ENCODE results near the gene HELZ2.

DNA sequence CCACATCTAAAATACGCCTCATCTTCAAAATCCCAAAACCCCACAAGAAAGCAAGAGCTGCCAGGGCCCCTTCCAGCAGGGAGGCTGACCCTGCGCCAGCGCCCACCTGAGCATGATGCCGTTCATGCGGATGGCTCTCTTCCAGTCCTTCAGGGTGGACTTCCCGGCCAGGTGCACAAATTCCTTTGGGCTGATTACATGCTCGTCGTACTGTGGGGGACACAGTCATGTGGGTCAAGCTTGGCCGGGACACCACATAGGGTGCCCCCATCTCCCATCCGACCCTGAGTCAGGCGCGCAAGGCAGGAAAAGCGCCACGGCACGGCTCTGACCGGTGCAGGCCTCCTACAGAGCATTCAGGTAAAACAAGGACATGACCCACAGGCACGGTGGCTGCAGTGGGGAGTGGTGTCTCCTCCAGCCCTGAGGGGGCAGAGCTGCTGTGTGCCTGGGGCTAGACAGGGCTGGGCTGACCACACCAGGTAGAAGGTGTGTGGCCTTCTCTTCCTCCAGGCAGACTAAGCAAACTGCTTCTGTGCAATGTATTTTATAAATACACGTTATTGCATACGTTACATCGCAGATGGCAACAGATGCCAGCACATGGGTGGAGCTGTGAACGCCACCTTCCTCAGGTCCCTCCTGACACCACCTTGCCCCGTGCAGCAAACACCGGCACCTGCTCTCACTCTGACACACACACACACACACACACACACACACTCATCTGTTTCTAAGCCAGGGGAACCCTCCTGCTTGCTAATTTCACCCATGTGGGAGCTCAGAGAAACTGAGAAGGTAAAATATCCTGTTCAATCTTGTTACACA is 23.8 kb upstream of the HELZ2 start:
- TF ChIP-seq, protein P1, sequence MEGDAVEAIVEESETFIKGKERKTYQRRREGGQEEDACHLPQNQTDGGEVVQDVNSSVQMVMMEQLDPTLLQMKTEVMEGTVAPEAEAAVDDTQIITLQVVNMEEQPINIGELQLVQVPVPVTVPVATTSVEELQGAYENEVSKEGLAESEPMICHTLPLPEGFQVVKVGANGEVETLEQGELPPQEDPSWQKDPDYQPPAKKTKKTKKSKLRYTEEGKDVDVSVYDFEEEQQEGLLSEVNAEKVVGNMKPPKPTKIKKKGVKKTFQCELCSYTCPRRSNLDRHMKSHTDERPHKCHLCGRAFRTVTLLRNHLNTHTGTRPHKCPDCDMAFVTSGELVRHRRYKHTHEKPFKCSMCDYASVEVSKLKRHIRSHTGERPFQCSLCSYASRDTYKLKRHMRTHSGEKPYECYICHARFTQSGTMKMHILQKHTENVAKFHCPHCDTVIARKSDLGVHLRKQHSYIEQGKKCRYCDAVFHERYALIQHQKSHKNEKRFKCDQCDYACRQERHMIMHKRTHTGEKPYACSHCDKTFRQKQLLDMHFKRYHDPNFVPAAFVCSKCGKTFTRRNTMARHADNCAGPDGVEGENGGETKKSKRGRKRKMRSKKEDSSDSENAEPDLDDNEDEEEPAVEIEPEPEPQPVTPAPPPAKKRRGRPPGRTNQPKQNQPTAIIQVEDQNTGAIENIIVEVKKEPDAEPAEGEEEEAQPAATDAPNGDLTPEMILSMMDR (IDR thresholded peaks at IDR 0.05): no peak
- TF ChIP-seq FOXJ3 (CRISPR knock-in tag; IDR thresholded peaks at IDR 0.05): no peak
- TF ChIP-seq, protein P2, sequence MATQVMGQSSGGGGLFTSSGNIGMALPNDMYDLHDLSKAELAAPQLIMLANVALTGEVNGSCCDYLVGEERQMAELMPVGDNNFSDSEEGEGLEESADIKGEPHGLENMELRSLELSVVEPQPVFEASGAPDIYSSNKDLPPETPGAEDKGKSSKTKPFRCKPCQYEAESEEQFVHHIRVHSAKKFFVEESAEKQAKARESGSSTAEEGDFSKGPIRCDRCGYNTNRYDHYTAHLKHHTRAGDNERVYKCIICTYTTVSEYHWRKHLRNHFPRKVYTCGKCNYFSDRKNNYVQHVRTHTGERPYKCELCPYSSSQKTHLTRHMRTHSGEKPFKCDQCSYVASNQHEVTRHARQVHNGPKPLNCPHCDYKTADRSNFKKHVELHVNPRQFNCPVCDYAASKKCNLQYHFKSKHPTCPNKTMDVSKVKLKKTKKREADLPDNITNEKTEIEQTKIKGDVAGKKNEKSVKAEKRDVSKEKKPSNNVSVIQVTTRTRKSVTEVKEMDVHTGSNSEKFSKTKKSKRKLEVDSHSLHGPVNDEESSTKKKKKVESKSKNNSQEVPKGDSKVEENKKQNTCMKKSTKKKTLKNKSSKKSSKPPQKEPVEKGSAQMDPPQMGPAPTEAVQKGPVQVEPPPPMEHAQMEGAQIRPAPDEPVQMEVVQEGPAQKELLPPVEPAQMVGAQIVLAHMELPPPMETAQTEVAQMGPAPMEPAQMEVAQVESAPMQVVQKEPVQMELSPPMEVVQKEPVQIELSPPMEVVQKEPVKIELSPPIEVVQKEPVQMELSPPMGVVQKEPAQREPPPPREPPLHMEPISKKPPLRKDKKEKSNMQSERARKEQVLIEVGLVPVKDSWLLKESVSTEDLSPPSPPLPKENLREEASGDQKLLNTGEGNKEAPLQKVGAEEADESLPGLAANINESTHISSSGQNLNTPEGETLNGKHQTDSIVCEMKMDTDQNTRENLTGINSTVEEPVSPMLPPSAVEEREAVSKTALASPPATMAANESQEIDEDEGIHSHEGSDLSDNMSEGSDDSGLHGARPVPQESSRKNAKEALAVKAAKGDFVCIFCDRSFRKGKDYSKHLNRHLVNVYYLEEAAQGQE (IDR thresholded peaks at IDR 0.05; ENCODE audit: low read depth, low read length): no peak
- no peak for TF ChIP-seq POLR2AphosphoS5 (IDR thresholded peaks at IDR 0.05; ENCODE audit: low read depth, low read length)
- no peak for TF ChIP-seq YY1 (IDR thresholded peaks at IDR 0.05; ENCODE audit: low read depth)
- TF ChIP-seq, protein P3, sequence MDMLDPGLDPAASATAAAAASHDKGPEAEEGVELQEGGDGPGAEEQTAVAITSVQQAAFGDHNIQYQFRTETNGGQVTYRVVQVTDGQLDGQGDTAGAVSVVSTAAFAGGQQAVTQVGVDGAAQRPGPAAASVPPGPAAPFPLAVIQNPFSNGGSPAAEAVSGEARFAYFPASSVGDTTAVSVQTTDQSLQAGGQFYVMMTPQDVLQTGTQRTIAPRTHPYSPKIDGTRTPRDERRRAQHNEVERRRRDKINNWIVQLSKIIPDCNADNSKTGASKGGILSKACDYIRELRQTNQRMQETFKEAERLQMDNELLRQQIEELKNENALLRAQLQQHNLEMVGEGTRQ (IDR thresholded peaks at IDR 0.05; ENCODE audit: borderline replicate concordance, low read depth, low read length): no peak
- no peak for TF ChIP-seq SIN3A (IDR thresholded peaks at IDR 0.05; ENCODE audit: borderline replicate concordance, low read depth, low read length)
- TF ChIP-seq GATA2 (CRISPR knock-in tag; IDR thresholded peaks at IDR 0.05): no peak
- TF ChIP-seq, protein P4, sequence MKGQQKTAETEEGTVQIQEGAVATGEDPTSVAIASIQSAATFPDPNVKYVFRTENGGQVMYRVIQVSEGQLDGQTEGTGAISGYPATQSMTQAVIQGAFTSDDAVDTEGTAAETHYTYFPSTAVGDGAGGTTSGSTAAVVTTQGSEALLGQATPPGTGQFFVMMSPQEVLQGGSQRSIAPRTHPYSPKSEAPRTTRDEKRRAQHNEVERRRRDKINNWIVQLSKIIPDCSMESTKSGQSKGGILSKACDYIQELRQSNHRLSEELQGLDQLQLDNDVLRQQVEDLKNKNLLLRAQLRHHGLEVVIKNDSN (IDR thresholded peaks at IDR 0.05; ENCODE audit: borderline replicate concordance, low read depth): no peak
- TF ChIP-seq ELF1 (IDR thresholded peaks at IDR 0.05): no peak
- TF ChIP-seq MXI1 (IDR thresholded peaks at IDR 0.05; ENCODE audit: low read depth, low read length): no peak

Measured in SK-N-SH (cell line).